D721Med (cell line): Measurements from ENCODE around the gene ZNF324B.

ENCODE experiments used
- DNase-seq: peaks from one replicate; pipeline ENCODE4 v3.0.0; 2011; ENCODE audit warnings: low spot score; ENCODE audit not compliant: insufficient read length
- FAIRE-seq: peaks from 2 replicates; lab custom pipeline; 2011; peaks lifted over from hg19 to GRCh38; lab: Jason Lieb, UNC
- TF ChIP-seq, protein P1 (sequence below): IDR thresholded peaks from 2 replicates; pipeline ENCODE4 v1.5.1; 2012; ENCODE audit warnings: mild to moderate bottlenecking, control low read depth; ENCODE audit not compliant: insufficient read depth; ENCODE audit errors: missing control alignments

The ZNF324B gene

DNA sequence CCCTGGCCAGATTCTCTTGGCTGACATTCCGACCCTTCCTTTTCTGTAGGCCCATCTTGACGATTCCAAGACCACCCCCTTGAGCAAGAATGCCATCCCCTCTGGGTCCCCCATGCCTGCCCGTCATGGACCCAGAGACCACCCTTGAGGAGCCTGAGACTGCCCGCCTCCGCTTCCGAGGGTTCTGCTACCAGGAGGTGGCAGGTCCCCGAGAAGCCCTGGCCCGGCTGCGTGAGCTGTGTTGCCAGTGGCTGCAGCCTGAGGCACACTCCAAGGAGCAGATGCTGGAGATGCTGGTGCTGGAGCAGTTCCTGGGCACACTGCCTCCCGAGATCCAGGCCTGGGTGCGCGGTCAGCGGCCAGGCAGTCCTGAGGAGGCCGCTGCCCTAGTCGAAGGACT is 25.7 kb downstream of the ZNF324B start:
- no peak for DNase-seq
- TF ChIP-seq, protein P1, sequence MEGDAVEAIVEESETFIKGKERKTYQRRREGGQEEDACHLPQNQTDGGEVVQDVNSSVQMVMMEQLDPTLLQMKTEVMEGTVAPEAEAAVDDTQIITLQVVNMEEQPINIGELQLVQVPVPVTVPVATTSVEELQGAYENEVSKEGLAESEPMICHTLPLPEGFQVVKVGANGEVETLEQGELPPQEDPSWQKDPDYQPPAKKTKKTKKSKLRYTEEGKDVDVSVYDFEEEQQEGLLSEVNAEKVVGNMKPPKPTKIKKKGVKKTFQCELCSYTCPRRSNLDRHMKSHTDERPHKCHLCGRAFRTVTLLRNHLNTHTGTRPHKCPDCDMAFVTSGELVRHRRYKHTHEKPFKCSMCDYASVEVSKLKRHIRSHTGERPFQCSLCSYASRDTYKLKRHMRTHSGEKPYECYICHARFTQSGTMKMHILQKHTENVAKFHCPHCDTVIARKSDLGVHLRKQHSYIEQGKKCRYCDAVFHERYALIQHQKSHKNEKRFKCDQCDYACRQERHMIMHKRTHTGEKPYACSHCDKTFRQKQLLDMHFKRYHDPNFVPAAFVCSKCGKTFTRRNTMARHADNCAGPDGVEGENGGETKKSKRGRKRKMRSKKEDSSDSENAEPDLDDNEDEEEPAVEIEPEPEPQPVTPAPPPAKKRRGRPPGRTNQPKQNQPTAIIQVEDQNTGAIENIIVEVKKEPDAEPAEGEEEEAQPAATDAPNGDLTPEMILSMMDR: no peak
- no peak for FAIRE-seq

DNA sequence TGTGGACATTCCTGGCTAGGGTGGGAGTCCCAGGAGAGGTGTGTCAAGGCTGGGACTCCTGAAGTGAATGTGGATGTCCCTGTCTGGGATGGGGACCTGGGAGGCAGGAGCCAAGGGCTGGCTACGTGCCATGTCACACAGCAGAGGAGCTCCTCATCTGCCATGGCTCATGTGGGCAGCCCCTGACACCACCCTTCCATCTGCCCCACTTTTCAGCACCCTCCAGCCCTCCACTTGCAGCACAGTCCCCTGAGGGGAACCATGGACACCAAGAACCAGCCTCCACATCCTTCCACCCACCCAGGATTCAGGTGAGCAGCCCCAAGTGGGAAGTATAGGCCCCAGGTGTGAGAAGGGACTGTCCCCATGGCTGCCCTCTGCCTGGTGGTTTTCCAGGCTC is 26.4 kb downstream of the ZNF324B start:
- no peak for FAIRE-seq
- TF ChIP-seq, protein P1: no peak
- no peak for DNase-seq

DNA sequence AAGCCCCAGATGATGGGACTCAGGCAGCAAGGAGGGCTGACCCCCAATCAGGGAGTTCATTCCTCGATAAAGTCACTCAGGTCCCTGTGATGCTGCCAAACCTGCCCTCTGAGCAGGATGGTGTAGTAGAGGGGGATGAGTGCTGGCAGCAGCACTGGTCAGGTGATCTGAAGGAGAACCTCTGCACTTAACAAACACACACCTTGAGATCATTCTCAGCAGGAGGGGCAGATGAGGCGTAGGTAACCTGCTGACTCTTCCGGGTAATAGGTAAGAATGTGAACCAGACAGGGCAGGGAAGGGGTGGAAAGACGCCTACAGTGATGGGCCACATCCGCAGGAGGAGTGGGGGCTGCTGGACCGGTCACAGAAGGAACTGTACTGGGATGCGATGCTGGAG is 27.9 kb downstream of the ZNF324B start:
- DNase-seq (no peak), FAIRE-seq (no peak)
- TF ChIP-seq, protein P1: no peak

DNA sequence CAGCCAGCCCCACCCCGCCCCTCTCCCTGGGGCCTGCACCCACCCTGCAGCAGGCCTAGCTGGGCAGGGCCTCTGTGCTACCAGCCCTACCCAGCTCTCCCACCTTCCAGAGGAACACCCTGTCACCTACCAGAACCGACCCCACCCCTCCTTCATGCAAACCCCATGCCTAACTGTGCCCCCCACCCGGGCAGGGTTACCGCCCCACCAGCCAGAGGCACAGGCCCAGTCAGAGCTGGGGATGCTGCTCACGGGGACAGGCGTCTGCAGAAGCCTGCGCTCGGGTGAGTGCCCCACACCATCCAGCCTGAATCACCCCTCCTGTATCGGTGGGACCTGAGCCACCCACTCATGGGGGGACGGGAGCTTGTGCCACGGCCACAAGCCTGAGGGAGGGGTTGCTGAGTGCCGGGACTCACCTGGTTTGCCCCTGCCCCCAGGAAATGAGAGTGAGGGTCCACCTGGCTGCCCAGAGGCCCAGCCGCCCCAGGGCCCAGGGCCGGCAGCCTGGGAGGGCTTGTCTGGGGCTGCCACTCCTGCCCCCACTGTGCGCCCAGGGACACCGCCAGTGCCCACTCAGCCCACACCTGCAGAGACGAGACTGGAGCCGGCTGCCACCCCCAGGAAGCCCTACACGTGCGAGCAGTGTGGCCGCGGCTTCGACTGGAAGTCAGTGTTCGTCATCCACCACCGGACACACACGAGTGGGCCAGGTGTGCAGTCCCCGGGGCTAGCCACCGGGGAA is 28.5 kb downstream of the ZNF324B start:
- TF ChIP-seq, protein P1: no peak
- no peak for FAIRE-seq
- DNase-seq: no peak

DNA sequence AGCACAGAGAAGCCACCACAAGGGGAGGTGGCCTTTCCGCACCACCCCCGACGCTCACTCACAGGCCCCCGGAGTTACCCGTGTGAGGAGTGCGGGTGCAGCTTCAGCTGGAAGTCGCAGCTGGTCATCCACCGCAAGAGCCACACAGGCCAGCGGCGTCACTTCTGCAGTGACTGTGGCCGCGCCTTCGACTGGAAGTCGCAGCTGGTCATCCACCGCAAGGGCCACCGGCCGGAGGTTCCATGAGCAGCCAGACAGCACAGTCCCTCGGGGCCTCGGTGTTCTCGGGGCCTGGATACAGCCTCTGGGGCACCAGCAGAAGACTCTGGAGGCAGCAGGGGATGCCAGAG is 29.0 kb downstream of the ZNF324B start:
- TF ChIP-seq, protein P1: no peak
- FAIRE-seq: no peak
- DNase-seq: no peak

DNA sequence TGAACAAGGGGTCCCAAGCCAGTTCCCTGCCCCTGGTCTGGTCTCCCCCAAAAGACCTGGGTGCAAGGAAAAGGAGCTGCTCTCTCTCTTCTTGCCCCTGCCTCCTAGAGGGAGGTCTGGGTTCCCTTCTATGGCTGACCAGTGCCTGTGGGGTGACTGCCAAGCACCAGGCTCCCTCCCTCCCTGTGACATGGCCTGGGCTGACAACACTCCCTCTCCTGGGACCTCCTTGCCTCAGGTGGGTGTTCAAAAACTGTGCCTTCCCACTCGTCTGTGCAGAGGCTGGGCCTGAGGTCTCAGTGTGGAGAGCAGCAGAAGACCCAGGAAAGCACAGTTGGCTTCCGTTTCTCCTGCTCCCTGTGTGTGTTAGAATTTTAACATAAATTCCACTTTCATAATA is 29.4 kb downstream of the ZNF324B start:
- TF ChIP-seq, protein P1: no peak
- DNase-seq: no peak
- no peak for FAIRE-seq

GRCh38 chr19:58482372-58482771 is 30.9 kb downstream of the ZNF324B start:
- TF ChIP-seq, protein P1: no peak
- DNase-seq: no peak
- no peak for FAIRE-seq
